Heart left ventricle (tissue), 16 donors: ENCODE results near the gene ATXN2. TPM values are rescaled to one million over a fixed set of nuclear protein-coding genes. Genes with fewer than 3 reads are reported as not detected.

Experiments used
- ATAC-seq, 4 donors: fragments of 200-7000 bp; cut with Tn5 transposase; one replicate each; pipeline ENCODE4 v1.9.1; 2020 to 2022; ENCODE audit warnings: moderate library complexity in 4 of 4, mild to moderate bottlenecking in 3 of 4, moderate number of reproducible peaks in 1 of 4
- DNase-seq, 5 donors: peaks; one replicate each; pipeline ENCODE4 v3.0.0-alpha.2; 2020
- H3K27ac ChIP-seq, 12 donors: fragments of 200-600 bp; sonication (generic) in 4 of 12; one replicate each; pipeline versions ENCODE4 v1.5.0 to v1.8.0; 2016 to 2022; ENCODE audit warnings: mild to moderate bottlenecking in 2 of 12
- H3K27me3 ChIP-seq, 9 donors: fragments of 200-600 bp; sonication (generic) in 2 of 9; one replicate each; pipeline versions ENCODE4 v1.5.1 to v1.8.0; 2016 to 2022; ENCODE audit warnings: mild to moderate bottlenecking in 3 of 9
- H3K36me3 ChIP-seq, 9 donors: fragments of 200-600 bp; sonication (generic) in 2 of 9; one replicate each; pipeline versions ENCODE4 v1.5.0 to v1.8.0; 2018 to 2022; ENCODE audit warnings: mild to moderate bottlenecking in 2 of 9
- H3K4me1 ChIP-seq, 12 donors: fragments of 200-600 bp; sonication (generic) in 4 of 12; one replicate each; pipeline versions ENCODE4 v1.5.0 to v1.8.0; 2016 to 2022; ENCODE audit warnings: mild to moderate bottlenecking in 3 of 12
- H3K4me3 ChIP-seq, 12 donors: fragments of 200-600 bp; sonication (generic) in 4 of 12; one replicate each; pipeline versions ENCODE4 v1.5.0 to v1.8.0; 2017 to 2022; ENCODE audit warnings: mild to moderate bottlenecking in 9 of 12, moderate library complexity in 4 of 12
- H3K9me3 ChIP-seq, 12 donors: fragments of 200-600 bp; sonication (generic) in 4 of 12; one replicate each; pipeline versions ENCODE4 v1.5.0 to v1.8.0; 2016 to 2022; ENCODE audit warnings: mild to moderate bottlenecking in 1 of 12
- CTCF ChIP-seq, 12 donors: fragments of 200-600 bp; sonication (generic) in 4 of 12; IDR thresholded peaks; one replicate each; pipeline versions ENCODE4 v1.5.0 to v1.8.0; 2018 to 2022; ENCODE audit warnings: antibody characterized with exemption in 12 of 12, mild to moderate bottlenecking in 5 of 12
- POLR2A ChIP-seq, 2 donors: fragments of 450-650 bp; IDR thresholded peaks; one replicate each; pipeline ENCODE4 v1.6.1; 2017; ENCODE audit warnings: antibody characterized with exemption in 2 of 2, mild to moderate bottlenecking in 2 of 2, moderate library complexity in 2 of 2
- WGBS, 4 donors: extraction: QIAGEN DNeasy Blood & Tissue Kit in 2 of 4; methylation state at CpG; one replicate each; pipeline versions ENCODE4 v1.1.5 to v1.1.7; 2013 to 2018; 5-methylcytosine and 5-hydroxymethylcytosine counted together
- intact Hi-C, 10 donors: fragments of 100-400 bp; cut with DNase I; formaldehyde crosslinking; loops; one replicate each; pipeline versions ENCODE4 v1.11.1 to v1.14.2; 2022
- polyA plus RNA-seq, 2 donors: library from polyadenylated mRNA; stranded (reverse); fragments of 200-250 nt; gene quantifications; one replicate each; pipeline ENCODE4 v1.2.3, GENCODE V29; 2013
- total RNA-seq, 9 donors: library from RNA; depleted of rRNA in 2 of 9; stranded (reverse); fragments of >200 nt in 2 of 9; fragmentation: NEBNext Ultra II Directional in 3 of 9; extraction: Animal tissue kit (Norgen Biotek cat#: 25700) in 3 of 9; gene quantifications; one replicate each; pipeline versions ENCODE4 v1.1.0 to v1.2.4, GENCODE V29; 2016 to 2023
- donor health status: ischemic (EF 13 %, LVEDD 7.1; RV severe dilation, severe dysfunction).
- donor health status: healthy with polysubstance abuse.
- donor health status: DM: no; HTN: yes; CAD: no.
- donor health status: DM: no; HTN: no; CAD: no.
- donor health status: ischemic (EF 25% LVEDD 6.9; RV normal size, moderate dysfunction).
- donor health status: ischemic (EF 25% LVEDD 5.7; RV mildly dilated, moderate dysfunction).
- donor health status: healthy.
- donor health status: DM: yes; HTN: yes; CAD: no.
- donor health status: ischemic (EF 35%, LVEDD 5.7; RV mildly dilated, moderate dysfunction).
- donor health status: nonischemic (EF 11% LVEDD 7.7; RV severe dilation, severe dysfunction).
- donor health status: DM: yes; HTN: yes; CAD: no.
- donor health status: PGD.
- donor health status: ischemic (EF 29% LVEDD 5.4; RV normal size, mild dysfunction).
- donor health status: nonischemic (EF 23%, LVEDD 6.1; RV moderate dilation, normal function).

ATXN2 gene
- total and polyA plus RNA-seq, 11 donors: 23.6 to 59.3 (median 46.8) TPM

- H3K36me3 ChIP-seq: peaks cover 0 to 95% (median 79%) of the 10 kb centered on the region in 9 donors
- intact Hi-C loops: no loop called here
- H3K4me3 ChIP-seq: no peak overlapping the region
- DNase-seq (no peak), ATAC-seq (no peak)
- 83 to 92% (median 90%) methylated on average over 2 of the region's 2 CpGs for WGBS, 4 donors
- peak overlapping the region in 2 of 12 donors; percentile 19 to 32 for H3K27ac ChIP-seq
- TF ChIP-seq POLR2A (IDR thresholded peaks at IDR 0.05) (no peak), CTCF (IDR thresholded peaks at IDR 0.05) (no peak)
- peaks cover 0 to 18% (median 8%) of the 10 kb centered on the region in 12 donors for H3K4me1 ChIP-seq
- H3K9me3 ChIP-seq: no peaks in the 10 kb centered on the region
- no peaks in the 10 kb centered on the region for H3K27me3 ChIP-seq
Observed at GRCh38 chr12:111488798-111489197, 110.3 kb downstream of the ATXN2 start.

- peaks cover 0 to 95% (median 79%) of the 10 kb centered on the region in 9 donors for H3K36me3 ChIP-seq
- no peak for TF ChIP-seq CTCF (IDR thresholded peaks at IDR 0.05)
- TF ChIP-seq POLR2A (IDR thresholded peaks at IDR 0.05): no peak
- no peak overlapping the region for H3K4me3 ChIP-seq
- DNase-seq: peak in 4 of 5 donors; percentile 42 to 68 (median 50)
- H3K4me1 ChIP-seq: peaks cover 0 to 18% (median 8%) of the 10 kb centered on the region in 12 donors
- 37 to 59% (median 47%) methylated on average over 4 of the region's 4 CpGs for WGBS, 4 donors
- no peaks in the 10 kb centered on the region for H3K27me3 ChIP-seq
- peak in 3 of 4 donors; percentile 44 to 66 (median 60) for ATAC-seq
- intact Hi-C loops: no loop called here
- peak overlapping the region in 3 of 12 donors; percentile 3 to 45 (median 32) for H3K27ac ChIP-seq
- no peaks in the 10 kb centered on the region for H3K9me3 ChIP-seq
Observed at GRCh38 chr12:111488271-111488670, 110.8 kb downstream of the ATXN2 start.

- H3K4me1 ChIP-seq: peaks cover 0 to 5% (median 0%) of the 10 kb centered on the region in 12 donors
- TF ChIP-seq CTCF (IDR thresholded peaks at IDR 0.05) (peak in 8 of 12 donors; percentile 8 to 39 (median 22)), POLR2A (IDR thresholded peaks at IDR 0.05) (no peak)
- intact Hi-C loops: no loop called here
- no peaks in the 10 kb centered on the region for H3K27me3 ChIP-seq
- peaks cover 0 to 100% (median 92%) of the 10 kb centered on the region in 9 donors for H3K36me3 ChIP-seq
- WGBS, 4 donors: 94 to 96% (median 95%) methylated on average over 2 of the region's 2 CpGs
- H3K4me3 ChIP-seq: no peak overlapping the region
- no peaks in the 10 kb centered on the region for H3K9me3 ChIP-seq
- DNase-seq (no peak), ATAC-seq (no peak)
- no peak overlapping the region for H3K27ac ChIP-seq
Observed at GRCh38 chr12:111482462-111482861, 116.7 kb downstream of the ATXN2 start.

- H3K4me3 ChIP-seq: no peak overlapping the region
- no peaks in the 10 kb centered on the region for H3K9me3 ChIP-seq
- H3K36me3 ChIP-seq: peaks cover 0 to 96% (median 63%) of the 10 kb centered on the region in 9 donors
- WGBS, 4 donors: 73 to 78% (median 75%) methylated on average over 2 of the region's 2 CpGs
- TF ChIP-seq POLR2A (IDR thresholded peaks at IDR 0.05) (no peak), CTCF (IDR thresholded peaks at IDR 0.05) (no peak)
- no peak for DNase-seq
- no peaks in the 10 kb centered on the region for H3K27me3 ChIP-seq
- intact Hi-C loops: no loop called here
- ATAC-seq: no peak
- H3K27ac ChIP-seq: no peak overlapping the region
- H3K4me1 ChIP-seq: no peaks in the 10 kb centered on the region
Observed at GRCh38 chr12:111471236-111471635, 127.9 kb downstream of the ATXN2 start.
